Neutrophil (primary cell): ENCODE results near the gene PLXNA1.

Experiments used
- H3K27ac ChIP-seq: fragments of 200-600 bp; sonication (generic); 2 replicates; pipeline ENCODE4 v1.5.1; 2016; ENCODE audit warnings: mild to moderate bottlenecking, moderate library complexity
- H3K27me3 ChIP-seq: fragments of 200-600 bp; sonication (generic); 2 replicates; pipeline ENCODE4 v1.6.0; 2016; ENCODE audit warnings: mild to moderate bottlenecking
- H3K36me3 ChIP-seq: fragments of 200-600 bp; sonication (generic); 2 replicates; pipeline ENCODE4 v1.5.1; 2017
- H3K4me1 ChIP-seq, 2 experiments: fragments of 200-600 bp in 1 of 2; sonication (generic) in 1 of 2; 1 replicate in 1 of 2; 2 replicates in 1 of 2; pipeline versions ENCODE4 v1.5.1 to v1.6.1; 2013 to 2016; ENCODE audit warnings: low read depth in 1 of 2, low read length in 1 of 2, mild to moderate bottlenecking in 1 of 2, moderate library complexity in 1 of 2; ENCODE audit not compliant: control insufficient read depth in 1 of 2, insufficient read depth in 1 of 2
- H3K4me3 ChIP-seq, 2 experiments: fragments of 200-600 bp in 1 of 2; sonication (generic) in 1 of 2; 1 replicate in 1 of 2; 2 replicates in 1 of 2; pipeline ENCODE4 v1.5.1; 2013 to 2016; ENCODE audit warnings: low read depth in 1 of 2, low read length in 1 of 2, mild to moderate bottlenecking in 1 of 2, moderate library complexity in 1 of 2
- H3K9me3 ChIP-seq: fragments of 200-600 bp; sonication (generic); 2 replicates; pipeline ENCODE4 v1.5.1; 2016
- CTCF ChIP-seq: fragments of 200-600 bp; sonication (generic); IDR thresholded peaks from 2 replicates; pipeline ENCODE4 v1.5.1; 2016; ENCODE audit warnings: antibody characterized with exemption

The PLXNA1 gene

GRCh38 chr3:126961791-126962461 lies 21.0 kb upstream of the PLXNA1 start:
- Histone ChIP-seq H3K4me3 (no peak overlapping the region), H3K4me1 (no peaks in the 10 kb centered on the region)

GRCh38 chr3:126962756-126963155 lies 20.2 kb upstream of the PLXNA1 start:
- H3K9me3 ChIP-seq: no peaks in the 10 kb centered on the region
- H3K27ac ChIP-seq: no peak overlapping the region
- no peaks in the 10 kb centered on the region for H3K36me3 ChIP-seq
- no peak overlapping the region for H3K4me3 ChIP-seq
- no peaks in the 10 kb centered on the region for H3K4me1 ChIP-seq
- peaks cover 2% of the 10 kb centered on the region for H3K27me3 ChIP-seq
- no peak for TF ChIP-seq CTCF

More at GRCh38 chr3:126961791-126962461, 21.0 kb upstream of the PLXNA1 start:
- Histone ChIP-seq H3K36me3 (no peaks in the 10 kb centered on the region), H3K9me3 (no peaks in the 10 kb centered on the region), H3K27ac (no peak overlapping the region), H3K27me3 (no peaks in the 10 kb centered on the region)
- no peak for TF ChIP-seq CTCF

GRCh38 chr3:126963261-126964190 lies 19.4 kb upstream of the PLXNA1 start:
- no peaks in the 10 kb centered on the region for H3K36me3 ChIP-seq
- TF ChIP-seq CTCF: no peak
- no peaks in the 10 kb centered on the region for H3K4me1 ChIP-seq
- H3K9me3 ChIP-seq: no peaks in the 10 kb centered on the region
- H3K4me3 ChIP-seq: no peak overlapping the region
- H3K27ac ChIP-seq: no peak overlapping the region
- peaks cover 9% of the 10 kb centered on the region for H3K27me3 ChIP-seq

- peaks cover 16% of the 10 kb centered on the region for H3K27me3 ChIP-seq
- no peaks in the 10 kb centered on the region for H3K4me1 ChIP-seq
- H3K36me3 ChIP-seq: no peaks in the 10 kb centered on the region
- TF ChIP-seq CTCF: no peak
- H3K27ac ChIP-seq: no peak overlapping the region
- H3K9me3 ChIP-seq: no peaks in the 10 kb centered on the region
- H3K4me3 ChIP-seq: no peak overlapping the region
Observed at GRCh38 chr3:126964261-126964660, 18.7 kb upstream of the PLXNA1 start.

- Histone ChIP-seq H3K36me3 (no peaks in the 10 kb centered on the region), H3K4me1 (no peaks in the 10 kb centered on the region), H3K27me3 (peaks cover 16% of the 10 kb centered on the region), H3K9me3 (no peaks in the 10 kb centered on the region), H3K4me3 (no peak overlapping the region), H3K27ac (no peak overlapping the region)
- TF ChIP-seq CTCF: no peak
Observed at GRCh38 chr3:126964950-126965349, 18.0 kb upstream of the PLXNA1 start.
